ENCODE measurements around the gene ZNF573. TPM values are rescaled to one million over a fixed set of nuclear protein-coding genes. Genes with fewer than 3 reads are reported as not detected.

ZNF573 gene
- total and polyA plus RNA-seq, 2 of the 13 experiments (the other 11 are each of a cell fraction or from before 2014, with no cell fraction given), result 3.1 to 9.3 TPM

- TF ChIP-seq ZEB1 (IDR thresholded peaks at IDR 0.05; ENCODE audit: insufficient replicate concordance, low read depth), result no peak
- TF ChIP-seq ZNF136 (CRISPR knock-in tag; IDR thresholded peaks at IDR 0.05; ENCODE audit: low read depth), result no peak
- no peak for TF ChIP-seq ZBTB34 (CRISPR knock-in tag; IDR thresholded peaks at IDR 0.05)
- TF ChIP-seq CEBPB (IDR thresholded peaks at IDR 0.05; ENCODE audit: borderline replicate concordance, low read depth, low read length), result no peak
- peak; percentile 22 for TF ChIP-seq TBL1XR1 (IDR thresholded peaks at IDR 0.05; ENCODE audit: borderline replicate concordance, low read length, partially characterized antibody)
- TF ChIP-seq ZNF12 (CRISPR knock-in tag; IDR thresholded peaks at IDR 0.05), result 0 out of 2 replicates have a peak, but pooled peaks have one; percentile 48
- TF ChIP-seq KDM1A (CRISPR knock-in tag; IDR thresholded peaks at IDR 0.05), result no peak
- TF ChIP-seq HNRNPLL (IDR thresholded peaks at IDR 0.05; ENCODE audit: low read depth, low read length, poor library complexity, severe bottlenecking), result peak; percentile 95
- TF ChIP-seq E2F5 (CRISPR knock-in tag; conservative IDR thresholded peaks at IDR 0.05), result no peak
- TF ChIP-seq ZC3H13 (CRISPR knock-in tag; IDR thresholded peaks at IDR 0.05), result no peak
- no peak for TF ChIP-seq MNT (IDR thresholded peaks at IDR 0.05)
- peak; percentile 70 for TF ChIP-seq ZBTB25 (CRISPR knock-in tag; IDR thresholded peaks at IDR 0.05)
- peak; percentile 63; the same call in 1 of the 2 replicates for TF ChIP-seq CCDC6 (CRISPR knock-in tag; IDR thresholded peaks at IDR 0.05)
- no peak; the same call in 1 of the 2 replicates for TF ChIP-seq TP53 (CRISPR knock-in tag; conservative IDR thresholded peaks at IDR 0.05)
- TF ChIP-seq IKZF1 (IDR thresholded peaks at IDR 0.05), result no peak
- TF ChIP-seq CEBPG (CRISPR knock-in tag; IDR thresholded peaks at IDR 0.05), result peak; percentile 5; the same call in 1 of the 2 replicates
- TF ChIP-seq ZNF557 (CRISPR knock-in tag; IDR thresholded peaks at IDR 0.05), result no peak
- peak; percentile 68; the same call in 1 of the 2 replicates for TF ChIP-seq ZNF737 (CRISPR knock-in tag; IDR thresholded peaks at IDR 0.05; ENCODE audit: borderline replicate concordance)
- TF ChIP-seq RBM39 (IDR thresholded peaks at IDR 0.05; ENCODE audit: low read depth, low read length, poor library complexity, severe bottlenecking), result peak; percentile 50
- TF ChIP-seq ZSCAN20 (CRISPR knock-in tag; IDR thresholded peaks at IDR 0.05; ENCODE audit: borderline replicate concordance), result 0 out of 2 replicates have a peak, but pooled peaks have one; percentile 14
- TF ChIP-seq DRAP1 (CRISPR knock-in tag; IDR thresholded peaks at IDR 0.05), result peak; percentile 82
- TF ChIP-seq HNRNPL (IDR thresholded peaks at IDR 0.05; ENCODE audit: low read depth, low read length), result no peak
- TF ChIP-seq ZNF121 (CRISPR knock-in tag; IDR thresholded peaks at IDR 0.05), result no peak
These were observed 87.4 kb downstream of the ZNF573 start (continued) for GRCh38 chr19:37691881-37692504.

Data from HepG2 (cell line).